GM18873 (cell line): ENCODE data around the gene UBL4A.

Experiments
- ATAC-seq: cut with Tn5 transposase; IDR thresholded peaks from one replicate; pipeline ENCODE4 v1.9.1; 2021; ENCODE audit warnings: mild to moderate bottlenecking, moderate library complexity, moderate number of reproducible peaks; ENCODE audit not compliant: unreplicated experiment, low FRiP score

Gene UBL4A

GRCh38 chrX:154466036-154466435, 20.4 kb downstream of the UBL4A start:
- no peak for ATAC-seq

- ATAC-seq = no peak
Measured at GRCh38 chrX:154465601-154466000, 20.8 kb downstream of the UBL4A start.

- ATAC-seq = no peak
Measured at GRCh38 chrX:154464806-154465365, 21.5 kb downstream of the UBL4A start.

- ATAC-seq = no peak
Measured at GRCh38 chrX:154463611-154464220, 22.7 kb downstream of the UBL4A start.

GRCh38 chrX:154462396-154462795, 24.0 kb downstream of the UBL4A start:
- no peak for ATAC-seq

- ATAC-seq = no peak
Measured at GRCh38 chrX:154460326-154460725, 26.1 kb downstream of the UBL4A start.

- no peak for ATAC-seq
Measured at GRCh38 chrX:154459832-154460231, 26.6 kb downstream of the UBL4A start.

- ATAC-seq = no peak
Measured at GRCh38 chrX:154458954-154459778, 27.2 kb downstream of the UBL4A start.

GRCh38 chrX:154458116-154458953, 28.1 kb downstream of the UBL4A start, which contains the start of gene PLXNA3:
Gene PLXNA3 (plus strand): TSS chrX:154458281. CDS start chrX:154460184, 1,903 bp downstream.
- ATAC-seq = no peak

- ATAC-seq = no peak
Measured at GRCh38 chrX:154457491-154458115, 28.8 kb downstream of the UBL4A start.

GRCh38 chrX:154452823-154453222, 33.6 kb downstream of the UBL4A start:
- ATAC-seq = no peak

GRCh38 chrX:154450312-154450711, 36.1 kb downstream of the UBL4A start:
- ATAC-seq = no peak

GRCh38 chrX:154449618-154450017, 36.8 kb downstream of the UBL4A start:
- ATAC-seq = no peak

- ATAC-seq = no peak
Measured at GRCh38 chrX:154448484-154448883, 37.9 kb downstream of the UBL4A start.

- ATAC-seq = no peak
Measured at GRCh38 chrX:154446430-154446829, 40.0 kb downstream of the UBL4A start.

- no peak for ATAC-seq
Measured at GRCh38 chrX:154445776-154446175, 40.6 kb downstream of the UBL4A start.

GRCh38 chrX:154444755-154445246, 41.6 kb downstream of the UBL4A start:
- ATAC-seq = no peak

- no peak for ATAC-seq
Measured at GRCh38 chrX:154443992-154444754, 42.2 kb downstream of the UBL4A start, which contains the start of gene FAM50A. Gene FAM50A (plus strand): TSS chrX:154444141. CDS start chrX:154444236, 95 bp downstream.

GRCh38 chrX:154443479-154443910, 42.9 kb downstream of the UBL4A start:
- ATAC-seq = no peak
